GM12875 (cell line): ENCODE data around the gene DNASE1L3.

Source experiments
- H3K4me3 ChIP-seq: one replicate; pipeline ENCODE4 v1.5.1; 2011; ENCODE audit warnings: low read depth, low read length, control low read depth
- CTCF ChIP-seq: IDR thresholded peaks from 2 replicates; pipeline ENCODE4 v1.5.1; 2011; ENCODE audit warnings: low read depth, mild to moderate bottlenecking, control low read depth, inconsistent platforms, low read length, moderate library complexity, borderline replicate concordance; ENCODE audit not compliant: insufficient read depth

DNASE1L3 gene

GRCh38 chr3:58191361-58191991, 19.3 kb downstream of the DNASE1L3 start:
- TF ChIP-seq CTCF: no peak
- no peak overlapping the region for H3K4me3 ChIP-seq

- H3K4me3 ChIP-seq: no peak overlapping the region
- TF ChIP-seq CTCF: no peak
Measured at GRCh38 chr3:58190882-58191281, 19.9 kb downstream of the DNASE1L3 start.

GRCh38 chr3:58190291-58190690, 20.5 kb downstream of the DNASE1L3 start:
- TF ChIP-seq CTCF: no peak
- H3K4me3 ChIP-seq: no peak overlapping the region

GRCh38 chr3:58189691-58190090, 21.1 kb downstream of the DNASE1L3 start:
- H3K4me3 ChIP-seq: no peak overlapping the region
- no peak for TF ChIP-seq CTCF

- no peak for TF ChIP-seq CTCF
Measured at GRCh38 chr3:58188921-58189451, 21.8 kb downstream of the DNASE1L3 start.

GRCh38 chr3:58188173-58188564, 22.6 kb downstream of the DNASE1L3 start:
- H3K4me3 ChIP-seq: no peak overlapping the region
- TF ChIP-seq CTCF: no peak

More at GRCh38 chr3:58188921-58189451, 21.8 kb downstream of the DNASE1L3 start:
- H3K4me3 ChIP-seq: no peak overlapping the region

- no peak for TF ChIP-seq CTCF
- H3K4me3 ChIP-seq: no peak overlapping the region
Measured at GRCh38 chr3:58184982-58185360, 25.8 kb downstream of the DNASE1L3 start.
